RWPE1 (cell line): ENCODE measurements around the gene C3orf52.

Source experiments
- CTCF ChIA-PET: fragments of 350-600 bp; sonication (Branson Sonifier 250); formaldehyde crosslinking; extraction: SDS; loops from one replicate; lab custom pipeline; 2021; lab: Yijun Ruan, JAX
- POLR2A ChIA-PET: fragments of 400-600 bp; formaldehyde crosslinking; extraction: SDS; loops from one replicate; lab custom pipeline; 2020; ENCODE audit warnings: antibody characterized with exemption; ENCODE audit not compliant: low non-redundant PET; lab: Yijun Ruan, JAX
- DNase-seq: peaks from one replicate; pipeline ENCODE4 v3.0.0; 2012; ENCODE audit warnings: low spot score
- H3K27ac ChIP-seq: fragments of 450-650 bp; 2 replicates; pipeline ENCODE4 v1.5.1; 2017
- TF ChIP-seq, protein P1 (sequence below): fragments of 450-650 bp; conservative IDR thresholded peaks from 2 replicates; pipeline ENCODE4 v1.5.1; 2017; ENCODE audit warnings: low read depth, mild to moderate bottlenecking

The C3orf52 gene

DNA sequence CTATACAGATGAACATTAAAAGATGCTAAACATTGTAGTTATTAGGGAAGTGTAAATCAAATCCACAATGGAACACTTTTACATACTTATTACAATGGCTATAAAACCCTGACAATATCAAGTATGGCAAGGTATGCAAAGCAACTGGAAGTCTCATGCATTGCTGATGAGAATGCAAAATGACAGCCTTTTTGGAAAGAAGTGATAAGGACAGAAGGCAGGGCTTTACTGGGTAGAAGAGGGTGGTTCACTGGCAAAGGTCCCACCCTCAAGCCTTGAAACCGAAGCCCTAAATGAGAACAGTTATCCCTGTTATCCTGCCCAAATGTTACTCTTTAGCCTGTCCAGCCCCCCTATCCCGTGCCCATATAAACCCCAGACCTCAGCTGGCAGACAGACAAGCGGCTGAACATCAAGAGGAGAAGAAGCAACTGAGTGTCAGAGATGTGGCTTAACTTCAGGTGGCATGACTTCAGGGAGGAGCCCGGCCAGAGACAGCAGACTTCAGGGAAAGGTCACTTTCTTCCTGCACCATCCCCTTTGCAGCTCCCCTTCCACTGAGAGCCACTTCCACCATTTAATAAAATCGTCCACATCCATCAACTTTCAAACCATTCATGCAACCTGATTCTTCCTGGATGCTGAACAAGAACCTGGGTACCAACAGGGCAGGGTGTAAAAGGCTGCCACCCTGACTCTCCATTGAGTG, 47.6 kb downstream of the C3orf52 start:
- CTCF ChIA-PET: interaction anchor here (1.0 to 1.3 kb wide), 2 partner anchors 23 to 90 kb away, joined by 3 read pairs; no protein-coding TSS in a partner anchor
- POLR2A ChIA-PET: no interaction called here
- H3K27ac ChIP-seq: peak overlapping the region; percentile 44
- TF ChIP-seq, protein P1, sequence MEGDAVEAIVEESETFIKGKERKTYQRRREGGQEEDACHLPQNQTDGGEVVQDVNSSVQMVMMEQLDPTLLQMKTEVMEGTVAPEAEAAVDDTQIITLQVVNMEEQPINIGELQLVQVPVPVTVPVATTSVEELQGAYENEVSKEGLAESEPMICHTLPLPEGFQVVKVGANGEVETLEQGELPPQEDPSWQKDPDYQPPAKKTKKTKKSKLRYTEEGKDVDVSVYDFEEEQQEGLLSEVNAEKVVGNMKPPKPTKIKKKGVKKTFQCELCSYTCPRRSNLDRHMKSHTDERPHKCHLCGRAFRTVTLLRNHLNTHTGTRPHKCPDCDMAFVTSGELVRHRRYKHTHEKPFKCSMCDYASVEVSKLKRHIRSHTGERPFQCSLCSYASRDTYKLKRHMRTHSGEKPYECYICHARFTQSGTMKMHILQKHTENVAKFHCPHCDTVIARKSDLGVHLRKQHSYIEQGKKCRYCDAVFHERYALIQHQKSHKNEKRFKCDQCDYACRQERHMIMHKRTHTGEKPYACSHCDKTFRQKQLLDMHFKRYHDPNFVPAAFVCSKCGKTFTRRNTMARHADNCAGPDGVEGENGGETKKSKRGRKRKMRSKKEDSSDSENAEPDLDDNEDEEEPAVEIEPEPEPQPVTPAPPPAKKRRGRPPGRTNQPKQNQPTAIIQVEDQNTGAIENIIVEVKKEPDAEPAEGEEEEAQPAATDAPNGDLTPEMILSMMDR: no peak
- DNase-seq: no peak

- POLR2A ChIA-PET: no interaction called here
- CTCF ChIA-PET: interaction anchor here (0.6 kb wide), 1 partner anchor 24 kb away, joined by 3 read pairs; no protein-coding TSS in a partner anchor
- no peak for DNase-seq
- H3K27ac ChIP-seq: peak overlapping the region; percentile 44
- TF ChIP-seq, protein P1: no peak
Measured at GRCh38 chr3:112134335-112135124, 48.3 kb downstream of the C3orf52 start.

GRCh38 chr3:112136046-112136445, 49.9 kb downstream of the C3orf52 start:
- TF ChIP-seq, protein P1: no peak
- no peak for DNase-seq
- no peak overlapping the region for H3K27ac ChIP-seq
- CTCF ChIA-PET: interaction anchor here (0.6 kb wide), 1 partner anchor 1417 kb away, joined by 4 read pairs; no protein-coding TSS in a partner anchor
- POLR2A ChIA-PET: no interaction called here

DNA sequence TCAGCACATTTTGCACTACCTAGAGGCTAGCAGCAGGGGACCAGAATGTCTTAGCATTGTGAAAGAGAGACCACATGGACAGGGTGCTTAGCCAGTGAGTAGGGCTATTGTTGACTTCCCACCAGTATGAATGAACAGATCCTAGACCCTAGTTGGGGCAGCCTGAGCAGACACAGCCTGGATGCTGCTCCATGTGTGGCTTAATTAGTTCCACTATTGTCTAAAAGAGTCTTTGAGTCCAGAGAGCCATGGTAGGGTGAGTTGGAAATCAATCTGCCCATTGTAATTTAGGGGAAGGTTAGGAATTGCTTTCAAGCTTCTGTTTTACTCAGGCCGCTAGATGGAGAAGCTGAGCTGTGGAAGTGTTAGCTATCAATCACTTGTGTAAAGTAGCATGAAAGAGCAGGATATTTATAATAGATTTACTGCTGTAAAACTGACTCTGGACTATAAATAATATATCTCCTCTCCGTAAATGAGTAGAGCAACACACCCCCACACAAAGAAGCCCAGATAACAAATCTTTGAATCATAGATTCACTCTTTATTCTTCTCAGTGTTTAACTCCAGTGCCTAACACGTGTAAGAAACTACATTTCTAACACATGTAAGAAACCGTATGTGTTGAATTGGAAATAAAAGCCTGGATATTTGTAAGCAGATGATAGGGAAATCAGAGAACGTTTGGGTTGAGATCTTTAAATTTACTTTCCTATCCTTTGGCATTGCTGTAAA, 50.9 kb downstream of the C3orf52 start:
- ChIA-PET POLR2A (no interaction called here), CTCF (interaction anchor here (0.6 to 1.7 kb wide), 5 partner anchors 25 to 156 kb away, joined by 3 to 8 read pairs (median 5); no protein-coding TSS in a partner anchor)
- DNase-seq: peak; percentile 36
- H3K27ac ChIP-seq: no peak overlapping the region
- TF ChIP-seq, protein P1: peak; percentile 80

- TF ChIP-seq, protein P1: no peak
- ChIA-PET POLR2A (no interaction called here), CTCF (interaction anchor here (0.6 to 1.7 kb wide), 5 partner anchors 26 to 155 kb away, joined by 3 to 8 read pairs (median 3); no protein-coding TSS in a partner anchor)
- H3K27ac ChIP-seq: no peak overlapping the region
- DNase-seq: no peak
Measured at GRCh38 chr3:112137781-112138180, 51.6 kb downstream of the C3orf52 start.
